ENCODE data around the gene SYT9.

The SYT9 gene

DNA sequence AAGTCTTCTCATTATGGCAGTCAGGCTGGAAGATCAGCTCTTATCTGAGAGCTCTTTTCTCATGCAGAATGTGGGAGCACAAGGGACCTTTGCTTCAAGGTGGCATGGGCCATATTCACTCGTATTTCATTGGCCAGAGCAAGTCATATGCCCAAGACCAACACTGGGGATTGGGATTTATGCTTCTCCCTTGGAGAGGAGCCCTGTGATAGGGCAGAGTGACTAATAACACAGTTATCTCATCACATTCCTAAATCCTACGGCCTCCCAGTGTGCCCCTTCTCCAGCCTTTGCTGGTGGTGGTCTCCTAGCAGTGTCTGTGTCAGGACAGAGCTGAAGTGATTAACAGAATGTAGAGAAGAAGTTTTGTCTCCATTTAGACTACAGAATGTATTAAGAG, 48.6 kb downstream of the SYT9 start:
- no peaks in the 10 kb centered on the region for H3K27me3 ChIP-seq (ENCODE audit: low read depth, low read length)
- H3K79me2 ChIP-seq (ENCODE audit: low read length): no peaks in the 10 kb centered on the region
- no peaks in the 10 kb centered on the region for H4K20me1 ChIP-seq (ENCODE audit: insufficient read depth, low read length)
- H3K9me3 ChIP-seq (ENCODE audit: insufficient read depth, low read length): no peaks in the 10 kb centered on the region
- H3K36me3 ChIP-seq (replicated peaks; ENCODE audit: low read depth, low read length): no peaks in the 10 kb centered on the region
- H3K4me3 ChIP-seq (ENCODE audit: low read length): no peak overlapping the region
- H3K4me2 ChIP-seq (ENCODE audit: low read length): no peak overlapping the region
- H3K27ac ChIP-seq (ENCODE audit: low read length): no peak overlapping the region
- no peak overlapping the region for H3K9ac ChIP-seq (ENCODE audit: low read length)
- H3K4me1 ChIP-seq (ENCODE audit: low read length): no peaks in the 10 kb centered on the region
- H2AFZ ChIP-seq (ENCODE audit: low read depth, low read length): no peak overlapping the region
- no peak for TF ChIP-seq EZH2phosphoT487 (IDR thresholded peaks at IDR 0.05; ENCODE audit: low read depth)
- TF ChIP-seq, protein P1, sequence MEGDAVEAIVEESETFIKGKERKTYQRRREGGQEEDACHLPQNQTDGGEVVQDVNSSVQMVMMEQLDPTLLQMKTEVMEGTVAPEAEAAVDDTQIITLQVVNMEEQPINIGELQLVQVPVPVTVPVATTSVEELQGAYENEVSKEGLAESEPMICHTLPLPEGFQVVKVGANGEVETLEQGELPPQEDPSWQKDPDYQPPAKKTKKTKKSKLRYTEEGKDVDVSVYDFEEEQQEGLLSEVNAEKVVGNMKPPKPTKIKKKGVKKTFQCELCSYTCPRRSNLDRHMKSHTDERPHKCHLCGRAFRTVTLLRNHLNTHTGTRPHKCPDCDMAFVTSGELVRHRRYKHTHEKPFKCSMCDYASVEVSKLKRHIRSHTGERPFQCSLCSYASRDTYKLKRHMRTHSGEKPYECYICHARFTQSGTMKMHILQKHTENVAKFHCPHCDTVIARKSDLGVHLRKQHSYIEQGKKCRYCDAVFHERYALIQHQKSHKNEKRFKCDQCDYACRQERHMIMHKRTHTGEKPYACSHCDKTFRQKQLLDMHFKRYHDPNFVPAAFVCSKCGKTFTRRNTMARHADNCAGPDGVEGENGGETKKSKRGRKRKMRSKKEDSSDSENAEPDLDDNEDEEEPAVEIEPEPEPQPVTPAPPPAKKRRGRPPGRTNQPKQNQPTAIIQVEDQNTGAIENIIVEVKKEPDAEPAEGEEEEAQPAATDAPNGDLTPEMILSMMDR (IDR thresholded peaks at IDR 0.05; ENCODE audit: low read depth, low read length): no peak

DNA sequence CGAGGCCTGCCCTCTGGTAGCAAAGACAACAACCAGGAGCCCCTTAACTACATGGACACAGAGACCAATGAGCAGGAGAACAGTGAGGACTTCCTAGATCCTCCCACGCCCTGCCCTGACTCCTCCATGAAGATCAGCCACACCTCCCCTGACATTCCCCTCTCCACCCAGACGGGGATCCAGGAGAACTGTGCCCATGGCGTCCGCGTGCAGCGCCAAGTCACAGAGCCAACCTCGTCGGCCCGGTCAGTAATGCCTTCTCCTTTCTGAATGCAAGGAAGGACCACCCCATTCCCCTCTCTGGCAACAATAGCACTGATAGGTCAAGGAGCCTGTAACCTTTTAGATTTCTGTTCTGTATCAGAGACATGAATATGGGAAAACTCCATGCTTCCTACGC, 51.4 kb downstream of the SYT9 start:
- H3K27me3 ChIP-seq (ENCODE audit: low read depth, low read length): no peaks in the 10 kb centered on the region
- no peak overlapping the region for H3K4me2 ChIP-seq (ENCODE audit: low read length)
- no peak overlapping the region for H2AFZ ChIP-seq (ENCODE audit: low read depth, low read length)
- H3K4me1 ChIP-seq (ENCODE audit: low read length): peaks cover 12% of the 10 kb centered on the region
- H3K36me3 ChIP-seq (replicated peaks; ENCODE audit: low read depth, low read length): no peaks in the 10 kb centered on the region
- no peaks in the 10 kb centered on the region for H3K79me2 ChIP-seq (ENCODE audit: low read length)
- H3K9ac ChIP-seq (ENCODE audit: low read length): no peak overlapping the region
- H3K9me3 ChIP-seq (ENCODE audit: insufficient read depth, low read length): no peaks in the 10 kb centered on the region
- H3K27ac ChIP-seq (ENCODE audit: low read length): no peak overlapping the region
- peaks cover 3% of the 10 kb centered on the region; the same call in 1 of the 2 replicates for H4K20me1 ChIP-seq (ENCODE audit: insufficient read depth, low read length)
- H3K4me3 ChIP-seq (ENCODE audit: low read length): no peak overlapping the region
- no peak for TF ChIP-seq EZH2phosphoT487 (IDR thresholded peaks at IDR 0.05; ENCODE audit: low read depth)
- TF ChIP-seq, protein P1 (IDR thresholded peaks at IDR 0.05; ENCODE audit: low read depth, low read length): no peak

DNA sequence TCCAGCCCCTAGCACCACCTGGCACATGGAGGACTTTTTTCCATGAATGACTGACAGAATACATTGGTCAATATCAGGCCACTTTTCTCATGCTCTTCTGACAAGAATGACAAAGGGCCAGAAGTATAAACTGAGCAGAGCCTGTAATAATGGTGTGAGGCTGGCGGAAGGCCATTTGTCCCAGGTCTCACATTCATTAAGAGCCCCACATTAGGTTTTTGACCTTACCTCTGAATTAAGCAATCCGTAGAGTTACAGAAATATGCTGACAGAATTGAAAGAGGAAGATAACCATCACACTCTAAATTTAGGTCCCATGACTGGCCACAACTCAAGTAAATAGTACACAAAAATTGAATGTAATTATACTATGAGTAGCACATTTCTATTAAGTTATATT, 55.2 kb downstream of the SYT9 start:
- TF ChIP-seq, protein P1 (IDR thresholded peaks at IDR 0.05; ENCODE audit: low read depth, low read length): no peak
- no peak for TF ChIP-seq EZH2phosphoT487 (IDR thresholded peaks at IDR 0.05; ENCODE audit: low read depth)
- no peak overlapping the region for H3K4me2 ChIP-seq (ENCODE audit: low read length)
- no peak overlapping the region for H3K9ac ChIP-seq (ENCODE audit: low read length)
- no peak overlapping the region for H3K27ac ChIP-seq (ENCODE audit: low read length)
- peaks cover 4% of the 10 kb centered on the region; the same call in 1 of the 2 replicates for H4K20me1 ChIP-seq (ENCODE audit: insufficient read depth, low read length)
- H2AFZ ChIP-seq (ENCODE audit: low read depth, low read length): no peak overlapping the region
- H3K9me3 ChIP-seq (ENCODE audit: insufficient read depth, low read length): no peaks in the 10 kb centered on the region
- H3K36me3 ChIP-seq (replicated peaks; ENCODE audit: low read depth, low read length): no peaks in the 10 kb centered on the region
- no peaks in the 10 kb centered on the region for H3K79me2 ChIP-seq (ENCODE audit: low read length)
- H3K4me3 ChIP-seq (ENCODE audit: low read length): no peak overlapping the region
- H3K27me3 ChIP-seq (ENCODE audit: low read depth, low read length): no peaks in the 10 kb centered on the region
- peaks cover 14% of the 10 kb centered on the region for H3K4me1 ChIP-seq (ENCODE audit: low read length)

DNA sequence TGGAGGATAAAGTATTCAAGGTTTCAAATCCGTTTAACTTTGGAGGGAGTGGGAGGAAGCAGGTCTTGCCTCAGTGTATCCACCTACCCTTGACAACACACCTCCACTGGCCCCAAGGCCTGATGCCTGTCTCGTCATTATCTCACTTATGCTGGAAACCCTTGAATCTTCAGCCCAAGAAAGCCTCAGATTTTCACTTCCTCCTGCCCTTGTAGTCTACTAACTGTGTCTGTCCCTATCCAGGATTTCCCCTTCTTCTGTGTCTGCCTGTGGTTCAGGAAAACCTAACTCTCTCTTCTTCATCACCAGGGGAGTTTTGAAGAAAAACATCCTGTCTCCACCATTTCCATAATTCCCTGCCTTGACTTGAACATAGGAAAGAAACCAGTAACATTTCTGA, 56.1 kb downstream of the SYT9 start:
- peak overlapping the region; percentile 22; the same call in 1 of the 2 replicates for H3K4me2 ChIP-seq (ENCODE audit: low read length)
- H4K20me1 ChIP-seq (ENCODE audit: insufficient read depth, low read length): peaks cover 4% of the 10 kb centered on the region; the same call in 1 of the 2 replicates
- no peak overlapping the region for H2AFZ ChIP-seq (ENCODE audit: low read depth, low read length)
- no peaks in the 10 kb centered on the region for H3K9me3 ChIP-seq (ENCODE audit: insufficient read depth, low read length)
- no peaks in the 10 kb centered on the region for H3K79me2 ChIP-seq (ENCODE audit: low read length)
- no peak overlapping the region for H3K4me3 ChIP-seq (ENCODE audit: low read length)
- no peak overlapping the region for H3K9ac ChIP-seq (ENCODE audit: low read length)
- TF ChIP-seq EZH2phosphoT487 (IDR thresholded peaks at IDR 0.05; ENCODE audit: low read depth): no peak
- TF ChIP-seq, protein P1 (IDR thresholded peaks at IDR 0.05; ENCODE audit: low read depth, low read length): no peak
- H3K36me3 ChIP-seq (replicated peaks; ENCODE audit: low read depth, low read length): no peaks in the 10 kb centered on the region
- peaks cover 14% of the 10 kb centered on the region for H3K4me1 ChIP-seq (ENCODE audit: low read length)
- H3K27me3 ChIP-seq (ENCODE audit: low read depth, low read length): 0 out of 2 replicates have a peak, but pooled peaks cover 2% of the 10 kb centered on the region
- no peak overlapping the region for H3K27ac ChIP-seq (ENCODE audit: low read length)
